SU-DHL-6 (cell line): Measurements from ENCODE around the gene PLD5.

Source experiments
- H2AFZ ChIP-seq: fragments of 200-600 bp; sonication (generic); 2 replicates; pipeline ENCODE4 v1.6.1; 2014; ENCODE audit warnings: low read depth, mild to moderate bottlenecking, moderate library complexity, mixed read lengths, antibody characterized with exemption, low read length; ENCODE audit not compliant: severe bottlenecking
- H3F3A ChIP-seq: fragments of 200-600 bp; shearing (Covaris generic); 2 replicates; pipeline ENCODE4 v1.6.0; 2016; ENCODE audit warnings: antibody characterized with exemption, mild to moderate bottlenecking; ENCODE audit not compliant: insufficient read depth
- H3K27ac ChIP-seq: fragments of 200-600 bp; sonication (generic); 2 replicates; pipeline ENCODE4 v1.5.1; 2016; ENCODE audit warnings: low read depth, mild to moderate bottlenecking, low read length, moderate library complexity, mixed read lengths
- H3K27me3 ChIP-seq: fragments of 200-600 bp; sonication (generic), shearing (Covaris generic); 2 replicates; pipeline ENCODE4 v1.6.0; 2014; ENCODE audit warnings: mild to moderate bottlenecking, low read length
- H3K36me3 ChIP-seq: fragments of 200-600 bp; sonication (generic); 2 replicates; pipeline ENCODE4 v1.6.1; 2014; ENCODE audit warnings: mild to moderate bottlenecking, low read length, mixed read lengths
- H3K4me2 ChIP-seq: fragments of 300-600, 200-600 bp; shearing (Covaris generic), sonication (generic); 2 replicates; pipeline ENCODE4 v1.6.0; 2014; ENCODE audit warnings: low read length, low read depth, mild to moderate bottlenecking; ENCODE audit not compliant: poor library complexity, severe bottlenecking
- H3K4me3 ChIP-seq: fragments of 200-600 bp; sonication (generic); 2 replicates; pipeline ENCODE4 v1.5.1; 2014; ENCODE audit warnings: antibody characterized with exemption, low read length, mild to moderate bottlenecking, mixed read lengths; ENCODE audit not compliant: insufficient read depth, poor library complexity, severe bottlenecking
- H3K79me2 ChIP-seq: fragments of 200-600 bp; sonication (generic); 2 replicates; pipeline ENCODE4 v1.6.1; 2014; ENCODE audit warnings: mild to moderate bottlenecking, low read length, moderate library complexity; ENCODE audit not compliant: insufficient read depth
- H3K9ac ChIP-seq: fragments of 200-600 bp; sonication (generic); 2 replicates; pipeline ENCODE4 v1.7.0; 2014; ENCODE audit warnings: mild to moderate bottlenecking, low read length
- H3K9me2 ChIP-seq: fragments of 200-600 bp; sonication (generic); replicated peaks from 2 replicates; pipeline ENCODE4 v1.6.1; 2014; ENCODE audit warnings: low read length; ENCODE audit not compliant: insufficient read depth
- H3K9me3 ChIP-seq: fragments of 200-600 bp; sonication (generic); 2 replicates; pipeline ENCODE4 v1.6.1; 2014; ENCODE audit warnings: low read length, mixed read lengths; ENCODE audit not compliant: insufficient read depth
- H4K20me1 ChIP-seq: fragments of 200-600 bp; sonication (generic); 2 replicates; pipeline ENCODE4 v1.6.1; 2014; ENCODE audit warnings: low read depth, mild to moderate bottlenecking, antibody characterized with exemption, low read length, moderate library complexity, mixed read lengths
- EZH2phosphoT487 ChIP-seq: fragments of 200-600 bp; sonication (generic), shearing (Covaris generic); conservative IDR thresholded peaks from 2 replicates; pipeline ENCODE4 v1.6.1; 2018; ENCODE audit warnings: mild to moderate bottlenecking, antibody characterized with exemption, low read length, moderate library complexity, mixed read lengths
- TF ChIP-seq, protein P1 (sequence below): fragments of 200-600 bp; sonication (generic); IDR thresholded peaks from one replicate; pipeline ENCODE4 v1.5.1; 2017; ENCODE audit warnings: antibody characterized with exemption, mild to moderate bottlenecking, low read length, moderate library complexity; ENCODE audit not compliant: insufficient read depth, poor library complexity, severe bottlenecking

Gene PLD5

DNA sequence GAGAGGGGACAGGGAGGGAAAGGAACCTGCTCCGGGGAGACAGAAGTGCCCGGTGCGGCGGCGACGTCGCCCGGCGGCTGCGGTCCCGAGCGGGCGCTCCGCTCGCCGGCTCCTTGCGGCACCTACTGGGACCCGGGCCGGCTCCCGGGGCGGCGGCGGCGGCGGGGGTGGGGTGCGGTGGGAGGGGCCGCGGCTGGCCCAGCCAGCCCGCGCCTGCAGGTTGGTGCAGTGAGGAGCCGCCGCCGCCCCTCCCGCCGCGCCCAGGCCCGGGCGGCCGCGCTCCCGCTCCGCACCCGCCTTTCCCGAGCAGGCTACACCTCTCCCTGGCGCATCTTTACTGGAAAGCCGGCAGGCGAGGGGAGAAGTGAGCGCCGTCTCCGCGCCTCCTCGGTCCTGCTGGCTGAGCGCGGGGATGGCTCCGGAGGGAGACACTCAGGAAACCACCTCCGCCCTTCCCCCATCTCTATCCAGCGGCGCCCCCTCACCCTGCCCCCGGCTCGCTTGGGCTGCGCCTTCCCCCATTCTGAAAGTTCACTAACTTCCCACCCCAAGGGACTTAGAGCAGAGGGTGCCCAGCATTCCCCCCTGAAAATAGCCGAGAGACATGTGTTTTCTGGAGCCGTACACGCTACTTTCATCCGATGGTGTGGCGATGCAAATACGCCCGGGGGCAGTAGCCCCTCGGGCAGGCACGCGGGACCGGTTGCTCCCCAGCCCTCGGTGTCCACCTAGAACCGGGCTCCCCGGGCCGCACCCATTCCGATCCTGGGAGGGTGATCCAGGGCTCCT lies at the start of gene PLD5:
Gene PLD5 (minus strand): TSS at position 127 of the 789 bp plus-strand sequence.
- no peaks in the 10 kb centered on the region for H3K9me2 ChIP-seq
- H3K4me3 ChIP-seq = no peak within 1 kb of the TSS
- H3K36me3 ChIP-seq = no peaks in the 10 kb centered on the region
- no peak within 1 kb of the TSS for H3K27ac ChIP-seq
- no peak within 1 kb of the TSS for H2AFZ ChIP-seq
- H4K20me1 ChIP-seq = no peaks in the 10 kb centered on the region
- no peak within 1 kb of the TSS for H3K9ac ChIP-seq
- TF ChIP-seq, protein P1, sequence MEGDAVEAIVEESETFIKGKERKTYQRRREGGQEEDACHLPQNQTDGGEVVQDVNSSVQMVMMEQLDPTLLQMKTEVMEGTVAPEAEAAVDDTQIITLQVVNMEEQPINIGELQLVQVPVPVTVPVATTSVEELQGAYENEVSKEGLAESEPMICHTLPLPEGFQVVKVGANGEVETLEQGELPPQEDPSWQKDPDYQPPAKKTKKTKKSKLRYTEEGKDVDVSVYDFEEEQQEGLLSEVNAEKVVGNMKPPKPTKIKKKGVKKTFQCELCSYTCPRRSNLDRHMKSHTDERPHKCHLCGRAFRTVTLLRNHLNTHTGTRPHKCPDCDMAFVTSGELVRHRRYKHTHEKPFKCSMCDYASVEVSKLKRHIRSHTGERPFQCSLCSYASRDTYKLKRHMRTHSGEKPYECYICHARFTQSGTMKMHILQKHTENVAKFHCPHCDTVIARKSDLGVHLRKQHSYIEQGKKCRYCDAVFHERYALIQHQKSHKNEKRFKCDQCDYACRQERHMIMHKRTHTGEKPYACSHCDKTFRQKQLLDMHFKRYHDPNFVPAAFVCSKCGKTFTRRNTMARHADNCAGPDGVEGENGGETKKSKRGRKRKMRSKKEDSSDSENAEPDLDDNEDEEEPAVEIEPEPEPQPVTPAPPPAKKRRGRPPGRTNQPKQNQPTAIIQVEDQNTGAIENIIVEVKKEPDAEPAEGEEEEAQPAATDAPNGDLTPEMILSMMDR = no peak
- TF ChIP-seq EZH2phosphoT487 = no peak
- no peaks in the 10 kb centered on the region for H3F3A ChIP-seq
- no peaks in the 10 kb centered on the region for H3K27me3 ChIP-seq
- H3K4me2 ChIP-seq = no peak within 1 kb of the TSS
- H3K79me2 ChIP-seq = no peaks in the 10 kb centered on the region
- H3K9me3 ChIP-seq = no peaks in the 10 kb centered on the region

DNA sequence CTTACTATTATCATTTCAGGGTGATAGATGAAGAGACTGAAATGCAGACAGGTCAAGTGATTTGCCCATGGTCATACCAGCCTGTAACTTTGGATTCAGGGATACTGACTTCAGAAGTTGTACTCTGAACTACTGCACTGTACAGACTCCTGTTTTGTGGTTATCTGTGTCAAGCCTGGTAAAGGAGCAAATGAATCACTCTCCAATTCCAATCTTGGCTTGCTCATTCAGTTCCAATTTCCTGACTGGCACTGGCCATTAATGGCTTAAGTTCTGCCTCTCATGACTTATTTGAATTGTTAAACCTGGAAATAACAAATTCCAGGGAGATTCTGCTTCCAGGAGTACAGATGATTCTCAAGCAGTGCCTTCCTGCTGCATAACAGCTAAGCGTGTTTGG lies 45.4 kb upstream of the PLD5 start:
- no peak overlapping the region for H3K27ac ChIP-seq
- no peaks in the 10 kb centered on the region for H3F3A ChIP-seq
- no peak overlapping the region for H3K4me3 ChIP-seq
- no peaks in the 10 kb centered on the region for H3K9me3 ChIP-seq
- TF ChIP-seq, protein P1 = no peak
- no peak for TF ChIP-seq EZH2phosphoT487
- no peaks in the 10 kb centered on the region for H3K79me2 ChIP-seq
- H3K9me2 ChIP-seq = no peaks in the 10 kb centered on the region
- H3K9ac ChIP-seq = no peak overlapping the region
- no peaks in the 10 kb centered on the region for H3K27me3 ChIP-seq
- H2AFZ ChIP-seq = no peak overlapping the region
- no peak overlapping the region for H3K4me2 ChIP-seq
- no peaks in the 10 kb centered on the region for H3K36me3 ChIP-seq
- no peaks in the 10 kb centered on the region for H4K20me1 ChIP-seq

DNA sequence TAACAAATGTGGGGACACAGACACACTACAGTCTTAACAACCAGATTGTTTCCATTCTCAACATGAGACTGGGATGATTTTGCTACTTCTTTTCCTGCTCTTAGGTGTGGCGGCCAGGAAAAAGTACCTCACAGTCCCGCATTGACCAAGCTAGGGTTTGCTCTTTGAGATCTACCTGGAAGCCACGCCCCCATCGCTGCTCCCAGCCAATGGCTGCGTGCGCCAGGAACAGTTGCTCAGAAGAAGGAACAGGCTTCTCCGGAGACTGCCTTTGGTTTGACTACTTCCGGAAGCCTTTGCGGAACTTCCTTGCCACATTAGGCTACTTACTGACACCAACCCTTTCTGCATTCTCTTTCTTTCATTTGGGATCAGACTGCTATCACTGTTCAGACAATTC lies 44.2 kb upstream of the PLD5 start:
- TF ChIP-seq, protein P1 = no peak
- no peak for TF ChIP-seq EZH2phosphoT487
- no peak overlapping the region for H3K27ac ChIP-seq
- no peaks in the 10 kb centered on the region for H3K27me3 ChIP-seq
- no peaks in the 10 kb centered on the region for H3K36me3 ChIP-seq
- H4K20me1 ChIP-seq = no peaks in the 10 kb centered on the region
- no peaks in the 10 kb centered on the region for H3F3A ChIP-seq
- no peak overlapping the region for H3K4me3 ChIP-seq
- no peak overlapping the region for H3K9ac ChIP-seq
- no peaks in the 10 kb centered on the region for H3K9me3 ChIP-seq
- H3K4me2 ChIP-seq = no peak overlapping the region
- no peaks in the 10 kb centered on the region for H3K9me2 ChIP-seq
- no peak overlapping the region for H2AFZ ChIP-seq
- H3K79me2 ChIP-seq = no peaks in the 10 kb centered on the region
